SK-N-SH (cell line): ENCODE data around the gene RITA1. TPM values are rescaled to one million over a fixed set of nuclear protein-coding genes. Genes with fewer than 3 reads are reported as not detected.

Experiments
- CTCF ChIA-PET: fragments of 300-600, 350-600 bp; formaldehyde crosslinking; extraction: SDS; loops from one replicate; lab custom pipeline; 2021; lab: Yijun Ruan, JAX
- POLR2A ChIA-PET: fragments of 350-600 bp; sonication (Branson Sonifier 250); formaldehyde crosslinking; extraction: SDS; loops from one replicate; lab custom pipeline; 2020; ENCODE audit warnings: antibody characterized with exemption, inconsistent platforms; lab: Yijun Ruan, JAX
- DNase-seq: peaks from one replicate; pipeline ENCODE4 v3.0.0; 2012
- H2AFZ ChIP-seq: fragments of 200-600 bp; sonication (generic); 2 replicates; pipeline ENCODE4 v1.8.1; 2016; ENCODE audit warnings: antibody characterized with exemption, mild to moderate bottlenecking, low read depth
- H3F3A ChIP-seq: fragments of 200-600 bp; sonication (generic); replicated peaks from 2 replicates; pipeline ENCODE3; 2016; ENCODE audit warnings: antibody characterized with exemption, mild to moderate bottlenecking; ENCODE audit not compliant: insufficient read depth
- H3K27ac ChIP-seq, 2 experiments: fragments of 200-500 bp in 1 of 2; fragments of 200-600 bp in 1 of 2; sonication (Bioruptor generic) in 1 of 2; sonication (generic), shearing (Covaris generic) in 1 of 2; 2 replicates each; pipeline versions ENCODE4 v1.5.1 to v1.6.1; 2014 to 2016; ENCODE audit warnings: low read depth in 2 of 2, inconsistent platforms in 1 of 2, low read length in 1 of 2, mild to moderate bottlenecking in 1 of 2, mixed read lengths in 1 of 2
- H3K27me3 ChIP-seq: fragments of 200-600 bp; sonication (generic), shearing (Covaris generic); 2 replicates; pipeline ENCODE4 v1.6.1; 2016; ENCODE audit warnings: mixed run types; ENCODE audit not compliant: insufficient read depth
- H3K36me3 ChIP-seq, 2 experiments: fragments of 200-500 bp in 1 of 2; fragments of 200-600 bp in 1 of 2; sonication (Bioruptor generic) in 1 of 2; sonication (generic) in 1 of 2; replicated peaks in 1 of 2; 2 replicates each; pipeline versions ENCODE3 to v1.5.1; 2014 to 2016; ENCODE audit warnings: low read length in 1 of 2, mild to moderate bottlenecking in 1 of 2; ENCODE audit not compliant: insufficient read depth in 2 of 2, control insufficient read depth in 1 of 2
- H3K4me1 ChIP-seq, 2 experiments: fragments of 200-500 bp in 1 of 2; fragments of 200-600 bp in 1 of 2; sonication (Bioruptor generic) in 1 of 2; sonication (generic), shearing (Covaris generic) in 1 of 2; 2 replicates each; pipeline versions ENCODE4 v1.5.1 to v1.6.1; 2014 to 2016; ENCODE audit warnings: low read depth in 1 of 2, low read length in 1 of 2, mixed run types in 1 of 2; ENCODE audit not compliant: insufficient read depth in 2 of 2, control insufficient read depth in 1 of 2
- H3K4me2 ChIP-seq: fragments of 200-600 bp; sonication (generic), shearing (Covaris generic); 2 replicates; pipeline ENCODE4 v1.6.1; 2017; ENCODE audit warnings: mixed run types
- H3K4me3 ChIP-seq, 2 experiments: fragments of 200-500 bp in 1 of 2; fragments of 200-600 bp in 1 of 2; sonication (Bioruptor generic) in 1 of 2; sonication (generic), shearing (Covaris generic) in 1 of 2; 2 replicates each; pipeline versions ENCODE4 v1.5.1 to v1.8.1; 2014 to 2016; ENCODE audit warnings: low read depth in 2 of 2, inconsistent platforms in 1 of 2, low read length in 1 of 2, mild to moderate bottlenecking in 1 of 2, mixed read lengths in 1 of 2, moderate library complexity in 1 of 2
- H3K79me2 ChIP-seq: fragments of 200-600 bp; sonication (generic); 2 replicates; pipeline ENCODE4 v1.8.1; 2017; ENCODE audit warnings: mild to moderate bottlenecking; ENCODE audit not compliant: insufficient read depth
- H3K9ac ChIP-seq: fragments of 200-600 bp; sonication (generic); 2 replicates; pipeline ENCODE4 v1.6.1; 2017; ENCODE audit warnings: mixed run types
- H3K9me2 ChIP-seq: fragments of 200-600 bp; sonication (generic); 2 replicates; pipeline ENCODE4 v1.6.1; 2017; ENCODE audit warnings: mixed run types
- H3K9me3 ChIP-seq: fragments of 200-600 bp; sonication (generic); 2 replicates; pipeline ENCODE4 v1.6.1; 2017; ENCODE audit warnings: mixed run types, mild to moderate bottlenecking, moderate library complexity
- H4K20me1 ChIP-seq: fragments of 200-600 bp; sonication (generic); 2 replicates; pipeline ENCODE4 v1.6.1; 2017; ENCODE audit warnings: mild to moderate bottlenecking, mixed run types; ENCODE audit not compliant: insufficient read depth
- ELF1 ChIP-seq: IDR thresholded peaks from 2 replicates; pipeline ENCODE4 v1.4.0; 2012
- FOXJ3 ChIP-seq: sonication (generic); formaldehyde crosslinking; IDR thresholded peaks from 2 replicates; pipeline ENCODE4 v1.5.1; 2020; ENCODE audit warnings: mild to moderate bottlenecking, missing genetic modification reagents
- GABPA ChIP-seq: IDR thresholded peaks from 2 replicates; pipeline ENCODE4 v1.4.0; 2012; ENCODE audit warnings: low read depth, mild to moderate bottlenecking
- MXI1 ChIP-seq: IDR thresholded peaks from 2 replicates; pipeline ENCODE4 v1.6.1; 2012; ENCODE audit warnings: mild to moderate bottlenecking, low read depth, low read length, improper control_type of control experiment
- RAD21 ChIP-seq: IDR thresholded peaks from 2 replicates; pipeline ENCODE4 v1.6.1; 2012; ENCODE audit warnings: mild to moderate bottlenecking, low read length
- RFX5 ChIP-seq: IDR thresholded peaks from 2 replicates; pipeline ENCODE4 v1.6.1; 2012; ENCODE audit warnings: mild to moderate bottlenecking, improper control_type of control experiment, low read length
- RXRA ChIP-seq: IDR thresholded peaks from 2 replicates; pipeline ENCODE4 v1.4.0; 2012; ENCODE audit warnings: low read depth, mild to moderate bottlenecking, borderline replicate concordance
- SIN3A ChIP-seq: IDR thresholded peaks from 2 replicates; pipeline ENCODE4 v1.6.1; 2012; ENCODE audit warnings: low read depth, mild to moderate bottlenecking, low read length, moderate library complexity, borderline replicate concordance
- YY1 ChIP-seq: IDR thresholded peaks from 2 replicates; pipeline ENCODE4 v1.4.0; 2012; ENCODE audit warnings: low read depth, mild to moderate bottlenecking
- WGBS: methylation state at CpG from one replicate; pipeline ENCODE4 v1.1.6; 2017; ENCODE audit warnings: low lambda C conversion rate; 5-methylcytosine and 5-hydroxymethylcytosine counted together
- polyA plus RNA-seq, 3 experiments: library from polyadenylated mRNA; depleted of rRNA; stranded (reverse); fragments of >200 nt; gene quantifications; 2 replicates each; pipeline ENCODE4 v1.2.3, GENCODE V29; 2012
- TF ChIP-seq, protein P1 (sequence below): IDR thresholded peaks from 2 replicates; pipeline ENCODE4 v1.6.1; 2012; ENCODE audit warnings: mild to moderate bottlenecking, low read depth, low read length, moderate library complexity
- TF ChIP-seq, protein P2 (sequence below): IDR thresholded peaks from 2 replicates; pipeline ENCODE4 v1.4.0; 2012; ENCODE audit warnings: low read depth, borderline replicate concordance
- TF ChIP-seq, protein P3 (sequence below): IDR thresholded peaks from 2 replicates; pipeline ENCODE4 v1.4.0; 2012; ENCODE audit warnings: low read depth

Gene RITA1
- polyA plus RNA-seq, 1 of the 3 experiments (the other 2 are of a cell fraction): 21.1 TPM

DNA sequence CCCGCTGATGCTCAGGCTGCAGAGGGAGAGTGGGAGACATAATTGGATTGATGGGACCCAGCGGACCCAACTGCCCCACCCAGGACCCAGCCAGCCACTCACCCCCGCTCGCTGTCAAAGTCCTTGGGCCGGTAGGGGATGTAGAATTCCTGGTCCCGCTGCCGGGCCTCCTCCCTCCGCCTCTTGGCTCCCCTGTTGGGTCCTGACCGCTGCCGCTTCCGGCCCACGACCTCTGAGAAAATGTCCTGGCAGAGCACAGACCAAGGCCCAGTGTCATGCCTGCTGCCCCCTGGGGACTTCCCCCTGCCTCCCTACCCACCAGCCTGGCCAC, 22.5 kb upstream of the RITA1 start (continued):
- TF ChIP-seq, protein P1, sequence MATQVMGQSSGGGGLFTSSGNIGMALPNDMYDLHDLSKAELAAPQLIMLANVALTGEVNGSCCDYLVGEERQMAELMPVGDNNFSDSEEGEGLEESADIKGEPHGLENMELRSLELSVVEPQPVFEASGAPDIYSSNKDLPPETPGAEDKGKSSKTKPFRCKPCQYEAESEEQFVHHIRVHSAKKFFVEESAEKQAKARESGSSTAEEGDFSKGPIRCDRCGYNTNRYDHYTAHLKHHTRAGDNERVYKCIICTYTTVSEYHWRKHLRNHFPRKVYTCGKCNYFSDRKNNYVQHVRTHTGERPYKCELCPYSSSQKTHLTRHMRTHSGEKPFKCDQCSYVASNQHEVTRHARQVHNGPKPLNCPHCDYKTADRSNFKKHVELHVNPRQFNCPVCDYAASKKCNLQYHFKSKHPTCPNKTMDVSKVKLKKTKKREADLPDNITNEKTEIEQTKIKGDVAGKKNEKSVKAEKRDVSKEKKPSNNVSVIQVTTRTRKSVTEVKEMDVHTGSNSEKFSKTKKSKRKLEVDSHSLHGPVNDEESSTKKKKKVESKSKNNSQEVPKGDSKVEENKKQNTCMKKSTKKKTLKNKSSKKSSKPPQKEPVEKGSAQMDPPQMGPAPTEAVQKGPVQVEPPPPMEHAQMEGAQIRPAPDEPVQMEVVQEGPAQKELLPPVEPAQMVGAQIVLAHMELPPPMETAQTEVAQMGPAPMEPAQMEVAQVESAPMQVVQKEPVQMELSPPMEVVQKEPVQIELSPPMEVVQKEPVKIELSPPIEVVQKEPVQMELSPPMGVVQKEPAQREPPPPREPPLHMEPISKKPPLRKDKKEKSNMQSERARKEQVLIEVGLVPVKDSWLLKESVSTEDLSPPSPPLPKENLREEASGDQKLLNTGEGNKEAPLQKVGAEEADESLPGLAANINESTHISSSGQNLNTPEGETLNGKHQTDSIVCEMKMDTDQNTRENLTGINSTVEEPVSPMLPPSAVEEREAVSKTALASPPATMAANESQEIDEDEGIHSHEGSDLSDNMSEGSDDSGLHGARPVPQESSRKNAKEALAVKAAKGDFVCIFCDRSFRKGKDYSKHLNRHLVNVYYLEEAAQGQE: no peak

DNA sequence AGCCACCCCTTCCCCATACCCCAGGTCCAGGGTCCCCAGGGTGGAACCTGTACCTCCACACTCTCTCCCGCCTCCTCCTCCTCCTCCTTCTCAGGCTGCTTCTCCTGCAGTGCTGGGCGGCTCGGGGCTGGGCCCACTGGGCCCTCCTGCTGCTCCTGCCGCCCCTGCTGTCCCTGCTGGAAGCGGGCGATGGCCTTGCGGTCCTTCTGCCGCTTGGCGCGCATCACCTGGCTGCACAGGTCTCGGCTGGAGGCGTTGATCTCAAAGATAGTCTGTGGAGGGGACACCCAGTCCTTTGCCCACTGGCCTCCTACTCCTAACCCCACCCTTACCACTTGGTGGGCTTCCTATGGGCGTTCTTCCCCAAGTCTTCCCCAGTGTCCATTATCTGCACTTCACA, 21.5 kb upstream of the RITA1 start:
- POLR2A ChIA-PET: no interaction called here
- Histone ChIP-seq H3K79me2 (no peaks in the 10 kb centered on the region), H3K9me2 (no peaks in the 10 kb centered on the region), H4K20me1 (peaks cover 8% of the 10 kb centered on the region; the same call in 1 of the 2 replicates), H3K36me3 (peaks cover 13 to 46% of the 10 kb centered on the region in 2 experiments), H3F3A (no peaks in the 10 kb centered on the region), H3K27ac (no peak overlapping the region), H3K9me3 (no peaks in the 10 kb centered on the region), H2AFZ (no peak overlapping the region), H3K4me1 (peaks cover 7 to 23% of the 10 kb centered on the region in 2 experiments; a peak in 2 of 4 replicates), H3K4me3 (no peak overlapping the region), H3K9ac (no peak overlapping the region), H3K4me2 (no peak overlapping the region), H3K27me3 (no peaks in the 10 kb centered on the region)
- 90% methylated on average over 12 of the region's 13 CpGs for WGBS
- CTCF ChIA-PET: interaction anchor here (1.1 kb wide), 1 partner anchor 171 kb away, joined by 3 read pairs; no protein-coding TSS in a partner anchor
- DNase-seq: no peak
- TF ChIP-seq GABPA: no peak
- no peak for TF ChIP-seq YY1
- no peak for TF ChIP-seq RFX5
- TF ChIP-seq, protein P2, sequence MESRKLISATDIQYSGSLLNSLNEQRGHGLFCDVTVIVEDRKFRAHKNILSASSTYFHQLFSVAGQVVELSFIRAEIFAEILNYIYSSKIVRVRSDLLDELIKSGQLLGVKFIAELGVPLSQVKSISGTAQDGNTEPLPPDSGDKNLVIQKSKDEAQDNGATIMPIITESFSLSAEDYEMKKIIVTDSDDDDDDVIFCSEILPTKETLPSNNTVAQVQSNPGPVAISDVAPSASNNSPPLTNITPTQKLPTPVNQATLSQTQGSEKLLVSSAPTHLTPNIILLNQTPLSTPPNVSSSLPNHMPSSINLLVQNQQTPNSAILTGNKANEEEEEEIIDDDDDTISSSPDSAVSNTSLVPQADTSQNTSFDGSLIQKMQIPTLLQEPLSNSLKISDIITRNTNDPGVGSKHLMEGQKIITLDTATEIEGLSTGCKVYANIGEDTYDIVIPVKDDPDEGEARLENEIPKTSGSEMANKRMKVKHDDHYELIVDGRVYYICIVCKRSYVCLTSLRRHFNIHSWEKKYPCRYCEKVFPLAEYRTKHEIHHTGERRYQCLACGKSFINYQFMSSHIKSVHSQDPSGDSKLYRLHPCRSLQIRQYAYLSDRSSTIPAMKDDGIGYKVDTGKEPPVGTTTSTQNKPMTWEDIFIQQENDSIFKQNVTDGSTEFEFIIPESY: no peak
- no peak for TF ChIP-seq MXI1
- no peak for TF ChIP-seq FOXJ3 (CRISPR knock-in tag)
- TF ChIP-seq SIN3A: no peak
- TF ChIP-seq RAD21: no peak
- TF ChIP-seq ELF1: no peak
- no peak for TF ChIP-seq RXRA
- TF ChIP-seq, protein P3, sequence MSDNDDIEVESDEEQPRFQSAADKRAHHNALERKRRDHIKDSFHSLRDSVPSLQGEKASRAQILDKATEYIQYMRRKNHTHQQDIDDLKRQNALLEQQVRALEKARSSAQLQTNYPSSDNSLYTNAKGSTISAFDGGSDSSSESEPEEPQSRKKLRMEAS: no peak
